Activated naive CD8-positive, alpha-beta T cell treated with anti-CD3 and anti-CD28 coated beads, Interleukin-2, amount 50 U/mL, for 24 hours (primary cell): ENCODE measurements around the gene ZFAND2A.
"Not testable (repeated sequence)": the region's sequence is repeated elsewhere in the genome, so short reads cannot be mapped to it uniquely, and the experiment has no call there.

Experiments
- ATAC-seq: fragments of 150-1000 bp; cut with Tn5 transposase; one replicate; pipeline ENCODE4 v1.10.0; 2021
- DNase-seq: peaks from one replicate; pipeline ENCODE4 v3.0.0; 2021
- H3K27ac Mint-ChIP-seq: one replicate; pipeline ENCODE4 v1.8.0; 2021; ENCODE audit warnings: mild to moderate bottlenecking, mixed read lengths
- H3K27me3 Mint-ChIP-seq: one replicate; pipeline ENCODE4 v1.8.0; 2021; ENCODE audit warnings: mixed read lengths
- H3K36me3 Mint-ChIP-seq: one replicate; pipeline ENCODE4 v1.8.0; 2021; ENCODE audit warnings: low read depth, mixed read lengths
- H3K4me1 Mint-ChIP-seq: one replicate; pipeline ENCODE4 v1.8.0; 2021; ENCODE audit warnings: mixed read lengths
- H3K4me3 Mint-ChIP-seq: one replicate; pipeline ENCODE4 v1.8.0; 2021; ENCODE audit warnings: mild to moderate bottlenecking, moderate library complexity, mixed read lengths
- H3K9me3 Mint-ChIP-seq: one replicate; pipeline ENCODE4 v1.8.0; 2021; ENCODE audit warnings: mixed read lengths

ZFAND2A gene

GRCh38 chr7:1129431-1129830 lies 30.6 kb downstream of the ZFAND2A start:
- H3K4me3 Mint-ChIP-seq, result no peak overlapping the region
- H3K9me3 Mint-ChIP-seq, result no peaks in the 10 kb centered on the region
- no peaks in the 10 kb centered on the region for H3K27me3 Mint-ChIP-seq
- H3K4me1 Mint-ChIP-seq, result no peaks in the 10 kb centered on the region
- ATAC-seq, result no peak
- no peak for DNase-seq
- peaks cover 14% of the 10 kb centered on the region for H3K36me3 Mint-ChIP-seq
- H3K27ac Mint-ChIP-seq, result no peak overlapping the region

GRCh38 chr7:1127001-1127400 lies 33.0 kb downstream of the ZFAND2A start:
- Mint-ChIP-seq H3K4me3 (no peak overlapping the region), H3K36me3 (peaks cover 10% of the 10 kb centered on the region), H3K27me3 (no peaks in the 10 kb centered on the region), H3K9me3 (no peaks in the 10 kb centered on the region), H3K27ac (no peak overlapping the region), H3K4me1 (no peaks in the 10 kb centered on the region)
- DNase-seq (no peak), ATAC-seq (no peak)

GRCh38 chr7:1125603-1125969 lies 34.4 kb downstream of the ZFAND2A start:
- no peak overlapping the region for H3K4me3 Mint-ChIP-seq
- DNase-seq (no peak), ATAC-seq (no peak)
- H3K27me3 Mint-ChIP-seq, result no peaks in the 10 kb centered on the region
- H3K4me1 Mint-ChIP-seq, result no peaks in the 10 kb centered on the region
- H3K36me3 Mint-ChIP-seq, result peaks cover 6% of the 10 kb centered on the region
- H3K9me3 Mint-ChIP-seq, result no peaks in the 10 kb centered on the region
- no peak overlapping the region for H3K27ac Mint-ChIP-seq

GRCh38 chr7:1124816-1125602 lies 35.0 kb downstream of the ZFAND2A start:
- H3K9me3 Mint-ChIP-seq, result no peaks in the 10 kb centered on the region
- H3K27ac Mint-ChIP-seq, result no peak overlapping the region
- H3K27me3 Mint-ChIP-seq, result no peaks in the 10 kb centered on the region
- H3K4me3 Mint-ChIP-seq, result no peak overlapping the region
- no peak for ATAC-seq
- no peak for DNase-seq
- H3K36me3 Mint-ChIP-seq, result peaks cover 6% of the 10 kb centered on the region
- no peaks in the 10 kb centered on the region for H3K4me1 Mint-ChIP-seq

- DNase-seq, result no peak
- Mint-ChIP-seq H3K36me3 (peaks cover 6% of the 10 kb centered on the region), H3K4me1 (peaks cover 3% of the 10 kb centered on the region), H3K27me3 (no peaks in the 10 kb centered on the region), H3K9me3 (no peaks in the 10 kb centered on the region), H3K27ac (no peak overlapping the region), H3K4me3 (no peak overlapping the region)
- no peak for ATAC-seq
Measured at GRCh38 chr7:1124164-1124563, 35.8 kb downstream of the ZFAND2A start.

- DNase-seq (no peak), ATAC-seq (no peak)
- Mint-ChIP-seq H3K4me3 (no peak overlapping the region), H3K27ac (no peak overlapping the region), H3K36me3 (peaks cover 6% of the 10 kb centered on the region), H3K9me3 (no peaks in the 10 kb centered on the region), H3K4me1 (peaks cover 5% of the 10 kb centered on the region), H3K27me3 (no peaks in the 10 kb centered on the region)
Measured at GRCh38 chr7:1123715-1124114, 36.3 kb downstream of the ZFAND2A start.

- H3K4me1 Mint-ChIP-seq, result peaks cover 8% of the 10 kb centered on the region
- no peak overlapping the region for H3K4me3 Mint-ChIP-seq
- no peaks in the 10 kb centered on the region for H3K27me3 Mint-ChIP-seq
- peaks cover 6% of the 10 kb centered on the region for H3K36me3 Mint-ChIP-seq
- H3K27ac Mint-ChIP-seq, result no peak overlapping the region
- H3K9me3 Mint-ChIP-seq, result no peaks in the 10 kb centered on the region
- DNase-seq (no peak), ATAC-seq (no peak)
Measured at GRCh38 chr7:1122832-1123501, 37.0 kb downstream of the ZFAND2A start.

- no peak overlapping the region for H3K4me3 Mint-ChIP-seq
- DNase-seq (no peak), ATAC-seq (no peak)
- H3K27ac Mint-ChIP-seq, result no peak overlapping the region
- H3K36me3 Mint-ChIP-seq, result peaks cover 14% of the 10 kb centered on the region
- H3K4me1 Mint-ChIP-seq, result peaks cover 12% of the 10 kb centered on the region
- no peaks in the 10 kb centered on the region for H3K27me3 Mint-ChIP-seq
- no peaks in the 10 kb centered on the region for H3K9me3 Mint-ChIP-seq
Measured at GRCh38 chr7:1121886-1122831, 37.8 kb downstream of the ZFAND2A start.

GRCh38 chr7:1121476-1121875 lies 38.5 kb downstream of the ZFAND2A start:
- no peak overlapping the region for H3K27ac Mint-ChIP-seq
- H3K4me3 Mint-ChIP-seq, result no peak overlapping the region
- H3K27me3 Mint-ChIP-seq, result no peaks in the 10 kb centered on the region
- DNase-seq (no peak), ATAC-seq (no peak)
- peaks cover 12% of the 10 kb centered on the region for H3K4me1 Mint-ChIP-seq
- H3K9me3 Mint-ChIP-seq, result no peaks in the 10 kb centered on the region
- peaks cover 11% of the 10 kb centered on the region for H3K36me3 Mint-ChIP-seq

- no peaks in the 10 kb centered on the region for H3K27me3 Mint-ChIP-seq
- ATAC-seq (no peak), DNase-seq (no peak)
- peaks cover 12% of the 10 kb centered on the region for H3K4me1 Mint-ChIP-seq
- H3K27ac Mint-ChIP-seq, result no peak overlapping the region
- peaks cover 11% of the 10 kb centered on the region for H3K36me3 Mint-ChIP-seq
- H3K4me3 Mint-ChIP-seq, result no peak overlapping the region
- H3K9me3 Mint-ChIP-seq, result no peaks in the 10 kb centered on the region
Measured at GRCh38 chr7:1120791-1121190, 39.2 kb downstream of the ZFAND2A start.

GRCh38 chr7:1119201-1119600 lies 40.8 kb downstream of the ZFAND2A start:
- H3K27ac Mint-ChIP-seq, result no peak overlapping the region

GRCh38 chr7:1117321-1117928 lies 42.6 kb downstream of the ZFAND2A start:
- Mint-ChIP-seq H3K9me3 (no peaks in the 10 kb centered on the region), H3K4me3 (peak overlapping the region; percentile 6), H3K27ac (peak overlapping the region; percentile 27), H3K36me3 (peaks cover 8% of the 10 kb centered on the region), H3K4me1 (peaks cover 12% of the 10 kb centered on the region), H3K27me3 (no peaks in the 10 kb centered on the region)
- DNase-seq (no peak), ATAC-seq (no peak)

More at GRCh38 chr7:1119201-1119600, 40.8 kb downstream of the ZFAND2A start:
- Mint-ChIP-seq H3K4me3 (no peak overlapping the region), H3K27me3 (no peaks in the 10 kb centered on the region), H3K9me3 (no peaks in the 10 kb centered on the region), H3K4me1 (peaks cover 12% of the 10 kb centered on the region), H3K36me3 (peaks cover 8% of the 10 kb centered on the region)
- no peak for ATAC-seq
- no peak for DNase-seq

GRCh38 chr7:1116383-1117008 lies 43.5 kb downstream of the ZFAND2A start:
- H3K27ac Mint-ChIP-seq, H3K27me3 Mint-ChIP-seq, H3K36me3 Mint-ChIP-seq, H3K4me3 Mint-ChIP-seq, H3K9me3 Mint-ChIP-seq, DNase-seq, ATAC-seq: not testable (repeated sequence)
- peaks cover 12% of the 10 kb centered on the region for H3K4me1 Mint-ChIP-seq
